ENCODE results near the gene BRSK2.

The BRSK2 gene

GRCh38 chr11:1403078-1403620 lies 13.4 kb downstream of the BRSK2 start:
- no peak for TF ChIP-seq CTCF (IDR thresholded peaks at IDR 0.05; ENCODE audit: low read length, missing control alignments)
- no peak for DNase-seq (ENCODE audit: low read depth)
- no peak overlapping the region for H3K4me3 ChIP-seq (replicated peaks; ENCODE audit: low read depth, low read length)

GRCh38 chr11:1403721-1404460 lies 14.2 kb downstream of the BRSK2 start:
- DNase-seq (ENCODE audit: low read depth): no peak
- no peak overlapping the region for H3K4me3 ChIP-seq (replicated peaks; ENCODE audit: low read depth, low read length)
- no peak for TF ChIP-seq CTCF (IDR thresholded peaks at IDR 0.05; ENCODE audit: low read length, missing control alignments)

- TF ChIP-seq CTCF (IDR thresholded peaks at IDR 0.05; ENCODE audit: low read length, missing control alignments): no peak
- no peak for DNase-seq (ENCODE audit: low read depth)
- no peak overlapping the region for H3K4me3 ChIP-seq (replicated peaks; ENCODE audit: low read depth, low read length)
Observed at GRCh38 chr11:1404461-1405185, 14.9 kb downstream of the BRSK2 start.

- H3K4me3 ChIP-seq (replicated peaks; ENCODE audit: low read depth, low read length): no peak overlapping the region
- TF ChIP-seq CTCF (IDR thresholded peaks at IDR 0.05; ENCODE audit: low read length, missing control alignments): no peak
- no peak for DNase-seq (ENCODE audit: low read depth)
Observed at GRCh38 chr11:1405186-1406020, 15.7 kb downstream of the BRSK2 start.

GRCh38 chr11:1406571-1407485 lies 17.1 kb downstream of the BRSK2 start:
- no peak for TF ChIP-seq CTCF (IDR thresholded peaks at IDR 0.05; ENCODE audit: low read length, missing control alignments)
- no peak overlapping the region for H3K4me3 ChIP-seq (replicated peaks; ENCODE audit: low read depth, low read length)

GRCh38 chr11:1407668-1408067 lies 17.9 kb downstream of the BRSK2 start:
- DNase-seq (ENCODE audit: low read depth): no peak
- H3K4me3 ChIP-seq (replicated peaks; ENCODE audit: low read depth, low read length): no peak overlapping the region
- TF ChIP-seq CTCF (IDR thresholded peaks at IDR 0.05; ENCODE audit: low read length, missing control alignments): no peak

More at GRCh38 chr11:1406571-1407485, 17.1 kb downstream of the BRSK2 start:
- no peak for DNase-seq (ENCODE audit: low read depth)

Measured in fibroblast of pulmonary artery (primary cell).